Gastrocnemius medialis (tissue), 4 donors: Measurements from ENCODE around the gene SLC8A3. TPM values are rescaled to one million over a fixed set of nuclear protein-coding genes. Genes with fewer than 3 reads are reported as not detected.

Experiments
- ATAC-seq, 2 donors: fragments of 150-250 bp; one replicate each; pipeline ENCODE4 v1.9.1; 2016
- DNase-seq, 2 donors: peaks; one replicate each; pipeline ENCODE4 v3.0.0-alpha.2; 2019
- H3K27ac ChIP-seq, 4 donors: fragments of 200-600 bp; sonication (generic); 1 replicate in 1 of 4; 2 replicates in 3 of 4; pipeline ENCODE4 v1.5.1; 2016 to 2018; ENCODE audit warnings: mild to moderate bottlenecking in 2 of 4, moderate library complexity in 1 of 4
- H3K27me3 ChIP-seq, 3 donors: fragments of 200-600 bp; sonication (generic) in 2 of 3; 1 replicate in 1 of 3; 2 replicates in 2 of 3; pipeline versions ENCODE4 v1.5.1 to v1.6.0; 2016 to 2019; ENCODE audit warnings: mild to moderate bottlenecking in 1 of 3, moderate library complexity in 1 of 3
- H3K36me3 ChIP-seq, 2 donors: fragments of 200-600 bp; sonication (generic) in 1 of 2; one replicate each; pipeline ENCODE4 v1.5.1; 2017 to 2018
- H3K4me1 ChIP-seq, 2 donors: fragments of 200-600 bp; sonication (generic) in 1 of 2; one replicate each; pipeline ENCODE4 v1.5.1; 2016 to 2017; ENCODE audit warnings: mild to moderate bottlenecking in 2 of 2
- H3K4me3 ChIP-seq, 4 donors: fragments of 200-600 bp; sonication (generic) in 3 of 4; 1 replicate in 1 of 4; 2 replicates in 3 of 4; pipeline ENCODE4 v1.5.1; 2016 to 2019; ENCODE audit warnings: mild to moderate bottlenecking in 2 of 4
- H3K9me3 ChIP-seq, 3 donors: fragments of 200-600 bp; sonication (generic) in 2 of 3; 1 replicate in 1 of 3; 2 replicates in 2 of 3; pipeline ENCODE4 v1.5.1; 2016 to 2019
- CTCF ChIP-seq, 5 experiments: fragments of 450-650 bp in 3 of 5; fragments of 200-600 bp in 2 of 5; sonication (generic) in 2 of 5; IDR thresholded peaks in 4 of 5; conservative IDR thresholded peaks in 1 of 5; 1 replicate in 4 of 5; 2 replicates in 1 of 5; pipeline ENCODE4 v1.5.1; 2016 to 2019; ENCODE audit warnings: antibody characterized with exemption in 5 of 5, mild to moderate bottlenecking in 3 of 5, moderate library complexity in 3 of 5
- POLR2A ChIP-seq, 2 donors: fragments of 450-650 bp; IDR thresholded peaks; one replicate each; pipeline ENCODE4 v1.6.1; 2017; ENCODE audit warnings: antibody characterized with exemption in 2 of 2, mild to moderate bottlenecking in 2 of 2, moderate library complexity in 2 of 2
- in situ Hi-C, 4 donors: fragments of 200-750 bp; cut with MboI; loops; one replicate each; pipeline versions ENCODE4 v1.15.0 to v1.8.0; 2017; ENCODE audit warnings: low sequenced_read_pairs in 4 of 4
- intact Hi-C: fragments of 100-400 bp; cut with DNase I; formaldehyde crosslinking; loops from one replicate; pipeline ENCODE4 v1.15.1; 2023; ENCODE audit warnings: low total_unique reads
- total RNA-seq, 4 donors: library from RNA; depleted of rRNA; stranded (reverse); fragments of >200 nt; gene quantifications; one replicate each; pipeline versions ENCODE4 v1.1.0 to v1.2.3, GENCODE V29; 2016

The SLC8A3 gene
- total RNA-seq, 4 donors from 2014 or later = 8.5 to 14.1 (median 12.6) TPM

- H3K9me3 ChIP-seq = no peaks in the 10 kb centered on the region
- in situ Hi-C loops = no loop called here
- intact Hi-C loops = no loop called here
- peaks cover 43 to 68% of the 10 kb centered on the region in 2 donors for H3K4me1 ChIP-seq
- H3K27ac ChIP-seq = no peak overlapping the region
- DNase-seq = no peak
- TF ChIP-seq POLR2A (IDR thresholded peaks at IDR 0.05) (no peak), CTCF (IDR thresholded peaks at IDR 0.05 in 4 of 5, conservative IDR thresholded peaks at IDR 0.05 in 1 of 5) (no peak)
- H3K36me3 ChIP-seq = no peaks in the 10 kb centered on the region
- no peak overlapping the region for H3K4me3 ChIP-seq
- no peaks in the 10 kb centered on the region for H3K27me3 ChIP-seq
- peak in 1 of 2 donors; percentile 60 for ATAC-seq
Measured at GRCh38 chr14:70100071-70100470, 88.7 kb downstream of the SLC8A3 start.

GRCh38 chr14:70098250-70098809, 90.4 kb downstream of the SLC8A3 start:
- H3K4me1 ChIP-seq = peaks cover 51 to 83% of the 10 kb centered on the region in 2 donors
- no peak overlapping the region for H3K27ac ChIP-seq
- TF ChIP-seq CTCF (IDR thresholded peaks at IDR 0.05 in 4 of 5, conservative IDR thresholded peaks at IDR 0.05 in 1 of 5) (no peak), POLR2A (IDR thresholded peaks at IDR 0.05) (no peak)
- intact Hi-C loops = no loop called here
- no peaks in the 10 kb centered on the region for H3K27me3 ChIP-seq
- no peak for DNase-seq
- no peak for ATAC-seq
- in situ Hi-C loops = no loop called here
- H3K9me3 ChIP-seq = no peaks in the 10 kb centered on the region
- no peak overlapping the region for H3K4me3 ChIP-seq
- no peaks in the 10 kb centered on the region for H3K36me3 ChIP-seq

- H3K27ac ChIP-seq = no peak overlapping the region
- ATAC-seq (peak in 1 of 2 donors; percentile 30), DNase-seq (no peak)
- H3K36me3 ChIP-seq = no peaks in the 10 kb centered on the region
- H3K27me3 ChIP-seq = no peaks in the 10 kb centered on the region
- intact Hi-C loops (no loop called here), in situ Hi-C loops (no loop called here)
- peaks cover 51 to 83% of the 10 kb centered on the region in 2 donors for H3K4me1 ChIP-seq
- no peak overlapping the region for H3K4me3 ChIP-seq
- H3K9me3 ChIP-seq = no peaks in the 10 kb centered on the region
- no peak for TF ChIP-seq CTCF (IDR thresholded peaks at IDR 0.05 in 4 of 5, conservative IDR thresholded peaks at IDR 0.05 in 1 of 5)
Measured at GRCh38 chr14:70097576-70098249, 91.0 kb downstream of the SLC8A3 start.

GRCh38 chr14:70096866-70097265, 91.9 kb downstream of the SLC8A3 start:
- DNase-seq (no peak), ATAC-seq (no peak)
- H3K27me3 ChIP-seq = no peaks in the 10 kb centered on the region
- intact Hi-C loops = no loop called here
- no peak for TF ChIP-seq POLR2A (IDR thresholded peaks at IDR 0.05)
- no peak for TF ChIP-seq CTCF (IDR thresholded peaks at IDR 0.05 in 4 of 5, conservative IDR thresholded peaks at IDR 0.05 in 1 of 5)
- H3K4me3 ChIP-seq = no peak overlapping the region
- H3K27ac ChIP-seq = no peak overlapping the region
- peaks cover 49 to 81% of the 10 kb centered on the region in 2 donors for H3K4me1 ChIP-seq
- no peaks in the 10 kb centered on the region for H3K9me3 ChIP-seq
- in situ Hi-C loops = no loop called here
- H3K36me3 ChIP-seq = no peaks in the 10 kb centered on the region
